GM23248 (cell line): Measurements from ENCODE around the gene PRLR. TPM values are rescaled to one million over a fixed set of nuclear protein-coding genes. Genes with fewer than 3 reads are reported as not detected.

Source experiments
- DNase-seq: peaks from one replicate; pipeline ENCODE4 v3.0.0-alpha.2; 2015
- H2AFZ ChIP-seq: fragments of 200-600 bp; sonication (generic); 2 replicates; pipeline ENCODE4 v1.6.1; 2016; ENCODE audit warnings: antibody characterized with exemption
- H3F3A ChIP-seq: fragments of 200-600 bp; sonication (generic); 2 replicates; pipeline ENCODE4 v1.6.1; 2016; ENCODE audit warnings: mild to moderate bottlenecking, antibody characterized with exemption, mixed run types; ENCODE audit not compliant: insufficient read depth
- H3K27ac ChIP-seq: fragments of 200-600 bp; sonication (generic); 2 replicates; pipeline ENCODE4 v1.5.1; 2016; ENCODE audit warnings: mild to moderate bottlenecking
- H3K27me3 ChIP-seq: fragments of 200-600 bp; sonication (generic); replicated peaks from 2 replicates; pipeline ENCODE4 v1.6.1; 2016; ENCODE audit warnings: mild to moderate bottlenecking; ENCODE audit not compliant: insufficient read depth
- H3K36me3 ChIP-seq: fragments of 200-600 bp; sonication (generic); 2 replicates; pipeline ENCODE4 v1.6.1; 2016; ENCODE audit warnings: low read depth, mild to moderate bottlenecking
- H3K4me1 ChIP-seq: fragments of 200-600 bp; sonication (generic); 2 replicates; pipeline ENCODE4 v1.6.1; 2016; ENCODE audit warnings: mild to moderate bottlenecking; ENCODE audit not compliant: insufficient read depth
- H3K4me2 ChIP-seq: fragments of 200-600 bp; sonication (generic); one replicate; pipeline ENCODE4 v1.6.1; 2016; ENCODE audit warnings: mild to moderate bottlenecking; ENCODE audit not compliant: unreplicated experiment
- H3K4me3 ChIP-seq: fragments of 200-600 bp; sonication (generic); 2 replicates; pipeline ENCODE4 v1.5.1; 2016; ENCODE audit warnings: mild to moderate bottlenecking
- H3K79me2 ChIP-seq: fragments of 200-600 bp; sonication (generic); 2 replicates; pipeline ENCODE4 v1.6.1; 2016; ENCODE audit warnings: mild to moderate bottlenecking; ENCODE audit not compliant: insufficient read depth
- H3K9ac ChIP-seq: fragments of 200-600 bp; sonication (generic); 2 replicates; pipeline ENCODE4 v1.6.1; 2016; ENCODE audit warnings: mild to moderate bottlenecking
- H3K9me2 ChIP-seq: fragments of 200-600 bp; sonication (generic); 2 replicates; pipeline ENCODE4 v1.6.1; 2016; ENCODE audit warnings: mixed run types, mild to moderate bottlenecking, moderate library complexity; ENCODE audit not compliant: insufficient read depth
- H3K9me3 ChIP-seq: fragments of 200-600 bp; sonication (generic); one replicate; pipeline ENCODE4 v1.6.1; 2017; ENCODE audit warnings: low read depth
- H4K20me1 ChIP-seq: fragments of 200-600 bp; sonication (generic); 2 replicates; pipeline ENCODE4 v1.6.0; 2016; ENCODE audit not compliant: insufficient read depth
- EZH2 ChIP-seq: fragments of 200-600 bp; sonication (generic); IDR thresholded peaks from 2 replicates; pipeline ENCODE4 v1.6.1; 2018; ENCODE audit warnings: antibody characterized with exemption, mild to moderate bottlenecking; ENCODE audit not compliant: insufficient read depth, poor library complexity, severe bottlenecking
- EZH2phosphoT487 ChIP-seq: fragments of 200-600 bp; sonication (generic); IDR thresholded peaks from 2 replicates; pipeline ENCODE4 v1.6.1; 2018; ENCODE audit warnings: antibody characterized with exemption, moderate library complexity, mild to moderate bottlenecking, low read depth; ENCODE audit not compliant: insufficient read depth
- WGBS, 2 experiments: methylation state at CpG; one replicate each; pipeline ENCODE4 v1.1.6; 2015 to 2017; ENCODE audit warnings: low lambda C conversion rate in 2 of 2, low coverage in 1 of 2; ENCODE audit errors: missing lambda C conversion rate in 2 of 2; 5-methylcytosine and 5-hydroxymethylcytosine counted together
- in situ Hi-C: fragments of 300-500 bp; cut with MboI; formaldehyde crosslinking; loops from 2 replicates; pipeline ENCODE4 v1.15.0; 2020
- polyA plus RNA-seq: library from polyadenylated mRNA; unstranded; fragments of >200 nt; fragmentation: Nextera tagmentation; extraction: Ambion mirVana; gene quantifications from 2 replicates; pipeline ENCODE4 v1.2.1, GENCODE V29; 2016
- total RNA-seq: library from RNA; depleted of rRNA; stranded (reverse); fragments of >200 nt; shearing (Covaris generic); gene quantifications from 2 replicates; pipeline ENCODE4 v1.2.3, GENCODE V29; 2014

Gene PRLR
- total and polyA plus RNA-seq, 2 experiments from 2014 or later = 0.80 to 5.8 TPM

DNA sequence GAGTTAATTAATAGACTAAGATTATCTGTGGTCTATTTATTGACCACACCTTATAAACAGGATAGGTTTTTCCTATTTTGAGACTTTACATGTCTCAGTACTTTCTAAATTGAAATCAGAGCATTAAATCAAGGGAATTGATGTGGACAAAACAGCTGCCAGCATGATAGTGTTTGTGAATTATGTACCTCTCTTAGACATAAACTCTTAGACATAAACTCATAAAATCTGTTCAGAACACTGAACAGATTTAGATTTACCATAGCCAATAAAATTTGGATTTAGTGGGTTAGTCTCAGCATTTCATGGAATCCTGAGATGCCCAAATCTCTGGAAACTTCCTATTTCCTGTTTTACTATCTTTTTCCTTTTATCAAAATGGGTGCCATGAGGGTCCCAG, 171.0 kb downstream of the PRLR start:
- no peak overlapping the region for H3K9ac ChIP-seq
- no peaks in the 10 kb centered on the region for H3K79me2 ChIP-seq
- no peak for DNase-seq
- H3K36me3 ChIP-seq = no peaks in the 10 kb centered on the region
- in situ Hi-C loops = no loop called here
- TF ChIP-seq EZH2phosphoT487 = no peak
- TF ChIP-seq EZH2 = no peak
- H3K4me1 ChIP-seq = peaks cover 49% of the 10 kb centered on the region
- no peak overlapping the region for H3K27ac ChIP-seq
- no peaks in the 10 kb centered on the region for H3K9me3 ChIP-seq
- no peak overlapping the region for H3K4me3 ChIP-seq
- H3F3A ChIP-seq = peaks cover 16% of the 10 kb centered on the region; the same call in 1 of the 2 replicates
- H2AFZ ChIP-seq = no peak overlapping the region
- H3K27me3 ChIP-seq = no peaks in the 10 kb centered on the region
- no peak overlapping the region for H3K4me2 ChIP-seq
- H3K9me2 ChIP-seq = no peaks in the 10 kb centered on the region
- H4K20me1 ChIP-seq = no peaks in the 10 kb centered on the region

GRCh38 chr5:35058374-35058788, 171.9 kb downstream of the PRLR start:
- WGBS, 2 experiments = 65 to 70% methylated on average over 3 of the region's 3 CpGs
- in situ Hi-C loops = no loop called here

DNA sequence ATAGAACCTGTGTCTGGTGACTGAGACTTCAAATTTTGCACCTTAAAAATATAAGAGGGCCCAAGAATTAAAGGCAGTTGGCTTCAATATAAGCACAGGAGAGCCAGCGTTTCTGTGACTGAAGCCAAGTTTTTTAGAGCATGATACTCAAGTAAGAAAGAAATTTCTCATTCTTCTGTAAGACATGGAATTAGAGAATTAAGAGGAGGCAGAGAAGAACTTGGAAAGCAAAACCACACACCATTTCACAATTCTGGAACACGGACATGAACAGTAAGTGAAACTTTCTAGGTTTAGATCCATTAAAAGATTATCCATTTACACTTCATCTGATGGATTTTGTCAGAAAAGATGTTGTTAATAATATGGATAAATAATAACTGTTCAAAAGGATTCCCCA, 173.6 kb downstream of the PRLR start:
- Histone ChIP-seq H2AFZ (no peak overlapping the region), H4K20me1 (no peaks in the 10 kb centered on the region), H3K9me2 (no peaks in the 10 kb centered on the region), H3F3A (peaks cover 15% of the 10 kb centered on the region; the same call in 1 of the 2 replicates), H3K27ac (no peak overlapping the region), H3K9ac (no peak overlapping the region), H3K79me2 (no peaks in the 10 kb centered on the region), H3K4me2 (no peak overlapping the region), H3K27me3 (no peaks in the 10 kb centered on the region), H3K36me3 (no peaks in the 10 kb centered on the region), H3K4me1 (peaks cover 38% of the 10 kb centered on the region), H3K9me3 (no peaks in the 10 kb centered on the region), H3K4me3 (no peak overlapping the region)
- peak; percentile 17 for DNase-seq
- WGBS, 2 experiments = 50 to 63% methylated on average over 2 of the region's 2 CpGs
- TF ChIP-seq EZH2phosphoT487 (no peak), EZH2 (no peak)
- in situ Hi-C loops = no loop called here

More at GRCh38 chr5:35058374-35058788, 171.9 kb downstream of the PRLR start:
- Histone ChIP-seq H3K27ac (no peak overlapping the region), H3K36me3 (no peaks in the 10 kb centered on the region), H3K4me2 (no peak overlapping the region), H3K79me2 (no peaks in the 10 kb centered on the region), H2AFZ (no peak overlapping the region), H3K4me3 (no peak overlapping the region), H3K9ac (no peak overlapping the region), H4K20me1 (no peaks in the 10 kb centered on the region), H3F3A (peaks cover 20% of the 10 kb centered on the region; the same call in 1 of the 2 replicates), H3K9me3 (no peaks in the 10 kb centered on the region), H3K27me3 (no peaks in the 10 kb centered on the region), H3K9me2 (no peaks in the 10 kb centered on the region), H3K4me1 (peaks cover 52% of the 10 kb centered on the region)
- DNase-seq = no peak
- TF ChIP-seq EZH2phosphoT487 (no peak), EZH2 (no peak)

- TF ChIP-seq EZH2phosphoT487 = no peak
- no peak for TF ChIP-seq EZH2
- no peak for DNase-seq
- Histone ChIP-seq H2AFZ (no peak overlapping the region), H3K27me3 (no peaks in the 10 kb centered on the region), H3K9me2 (no peaks in the 10 kb centered on the region), H3K9ac (no peak overlapping the region), H3K4me3 (no peak overlapping the region), H3K36me3 (no peaks in the 10 kb centered on the region), H3K9me3 (no peaks in the 10 kb centered on the region), H3K4me1 (peaks cover 32% of the 10 kb centered on the region), H4K20me1 (no peaks in the 10 kb centered on the region), H3K27ac (no peak overlapping the region), H3K4me2 (no peak overlapping the region), H3K79me2 (no peaks in the 10 kb centered on the region), H3F3A (peaks cover 15% of the 10 kb centered on the region; the same call in 1 of the 2 replicates)
- 71 to 77% methylated on average over 4 of the region's 4 CpGs for WGBS, 2 experiments
- in situ Hi-C loops = no loop called here
Observed at GRCh38 chr5:35052838-35053237, 177.4 kb downstream of the PRLR start.
